Measurements from ENCODE around the gene SAP25. TPM values are rescaled to one million over a fixed set of nuclear protein-coding genes. Genes with fewer than 3 reads are reported as not detected.

SAP25 gene
- total and polyA plus RNA-seq, 2 of the 8 experiments (the other 6 are each of a cell fraction or from before 2014, with no cell fraction given) = 3.6 to 5.8 TPM

- TF ChIP-seq CHD7 (IDR thresholded peaks at IDR 0.05; ENCODE audit: insufficient replicate concordance, low read length) = no peak
- TF ChIP-seq MAX (IDR thresholded peaks at IDR 0.05) = no peak
- TF ChIP-seq TAF7 (optimal IDR thresholded peaks at IDR 0.05; ENCODE audit: borderline replicate concordance, low read depth, low read length) = no peak
- no peak for TF ChIP-seq CHD2 (IDR thresholded peaks at IDR 0.05; ENCODE audit: low read length)
- TF ChIP-seq MAFK (IDR thresholded peaks at IDR 0.05; ENCODE audit: low read depth, low read length) = no peak
- TF ChIP-seq EP300 (IDR thresholded peaks at IDR 0.05; ENCODE audit: borderline replicate concordance in 1 of 2, low read depth in 2 of 2, low read length in 2 of 2) = no peak
- no peak for TF ChIP-seq KDM1A (IDR thresholded peaks at IDR 0.05; ENCODE audit: borderline replicate concordance, low read length)
- no peak for TF ChIP-seq RBBP5 (IDR thresholded peaks at IDR 0.05; ENCODE audit: borderline replicate concordance, low read depth, low read length)
- TF ChIP-seq BRCA1 (IDR thresholded peaks at IDR 0.05; ENCODE audit: low read depth, low read length) = no peak
Measured at GRCh38 chr7:100578246-100579183, 4.8 kb upstream of the SAP25 start (continued).
